ENCODE measurements around the gene CTSD.

DNA sequence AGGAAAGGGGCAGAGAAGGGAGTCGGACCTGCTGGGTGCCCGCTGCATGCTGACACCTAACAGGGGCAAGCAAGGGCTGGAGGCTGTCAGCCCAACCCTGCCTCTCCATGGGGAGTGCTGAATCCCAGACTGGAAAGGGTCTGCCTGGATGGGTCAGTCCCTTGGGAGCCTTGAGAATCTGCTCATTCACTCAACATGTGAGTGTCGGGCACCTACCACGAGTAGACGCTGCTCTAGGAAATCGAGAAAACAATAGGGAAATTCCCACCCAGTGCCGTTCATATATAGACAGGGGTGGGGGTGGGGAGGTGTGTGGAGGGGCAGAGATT is 4.4 kb upstream of the CTSD start:
- TF ChIP-seq, protein P1, sequence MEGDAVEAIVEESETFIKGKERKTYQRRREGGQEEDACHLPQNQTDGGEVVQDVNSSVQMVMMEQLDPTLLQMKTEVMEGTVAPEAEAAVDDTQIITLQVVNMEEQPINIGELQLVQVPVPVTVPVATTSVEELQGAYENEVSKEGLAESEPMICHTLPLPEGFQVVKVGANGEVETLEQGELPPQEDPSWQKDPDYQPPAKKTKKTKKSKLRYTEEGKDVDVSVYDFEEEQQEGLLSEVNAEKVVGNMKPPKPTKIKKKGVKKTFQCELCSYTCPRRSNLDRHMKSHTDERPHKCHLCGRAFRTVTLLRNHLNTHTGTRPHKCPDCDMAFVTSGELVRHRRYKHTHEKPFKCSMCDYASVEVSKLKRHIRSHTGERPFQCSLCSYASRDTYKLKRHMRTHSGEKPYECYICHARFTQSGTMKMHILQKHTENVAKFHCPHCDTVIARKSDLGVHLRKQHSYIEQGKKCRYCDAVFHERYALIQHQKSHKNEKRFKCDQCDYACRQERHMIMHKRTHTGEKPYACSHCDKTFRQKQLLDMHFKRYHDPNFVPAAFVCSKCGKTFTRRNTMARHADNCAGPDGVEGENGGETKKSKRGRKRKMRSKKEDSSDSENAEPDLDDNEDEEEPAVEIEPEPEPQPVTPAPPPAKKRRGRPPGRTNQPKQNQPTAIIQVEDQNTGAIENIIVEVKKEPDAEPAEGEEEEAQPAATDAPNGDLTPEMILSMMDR (IDR thresholded peaks at IDR 0.05): no peak
- no peak for TF ChIP-seq POLR2A (IDR thresholded peaks at IDR 0.05)

Measured in stomach (tissue), 4 donors.